A549 (cell line): ENCODE results near the gene CNTNAP2.
"Not testable (repeated sequence)": the region's sequence is repeated elsewhere in the genome, so short reads cannot be mapped to it uniquely, and the experiment has no call there.

ENCODE experiments used
- MAX ChIP-seq: IDR thresholded peaks from 2 replicates; pipeline ENCODE4 v1.6.1; 2012
- POLR2A ChIP-seq: IDR thresholded peaks from 2 replicates; pipeline ENCODE4 v1.6.1; 2012; ENCODE audit warnings: mild to moderate bottlenecking, low read length
- ZNF302 ChIP-seq: fragments of 250-450 bp; sonication (Bioruptor Pico); IDR thresholded peaks from 2 replicates; pipeline ENCODE4 v1.9.0; 2021; ENCODE audit warnings: inconsistent platforms, mild to moderate bottlenecking, moderate library complexity
- TF ChIP-seq, protein P1 (sequence below): IDR thresholded peaks from 2 replicates; pipeline ENCODE4 v1.6.1; 2012
- TF ChIP-seq, protein P2 (sequence below): fragments of >200 bp; sonication (Bioruptor Twin); formaldehyde crosslinking; IDR thresholded peaks from 3 replicates; pipeline ENCODE4 v1.5.1; 2016
- TF ChIP-seq, protein P3 (sequence below): IDR thresholded peaks from 2 replicates; pipeline ENCODE4 v1.6.1; 2012; ENCODE audit warnings: low read depth, borderline replicate concordance

DNA sequence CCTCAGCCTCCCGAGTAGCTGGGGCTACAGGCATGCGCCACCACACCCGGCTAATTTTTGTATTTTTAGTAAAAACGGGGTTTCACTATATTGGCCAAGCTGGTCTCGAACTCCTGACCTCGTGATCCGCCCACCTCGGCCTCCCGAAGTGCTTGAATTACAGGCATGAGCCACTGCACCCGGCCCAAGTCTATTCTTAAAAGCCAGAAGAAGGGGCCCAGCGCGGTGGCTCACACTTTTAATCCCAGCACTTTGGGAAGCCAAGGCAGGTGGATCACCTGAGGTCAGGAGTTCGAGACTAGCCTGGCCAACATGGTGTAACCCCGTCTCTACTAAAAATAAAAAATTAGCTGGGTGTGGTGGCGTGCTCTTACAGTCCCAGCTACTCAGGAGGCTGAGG is 2348.8 kb downstream of the CNTNAP2 start:
- TF ChIP-seq, protein P1, sequence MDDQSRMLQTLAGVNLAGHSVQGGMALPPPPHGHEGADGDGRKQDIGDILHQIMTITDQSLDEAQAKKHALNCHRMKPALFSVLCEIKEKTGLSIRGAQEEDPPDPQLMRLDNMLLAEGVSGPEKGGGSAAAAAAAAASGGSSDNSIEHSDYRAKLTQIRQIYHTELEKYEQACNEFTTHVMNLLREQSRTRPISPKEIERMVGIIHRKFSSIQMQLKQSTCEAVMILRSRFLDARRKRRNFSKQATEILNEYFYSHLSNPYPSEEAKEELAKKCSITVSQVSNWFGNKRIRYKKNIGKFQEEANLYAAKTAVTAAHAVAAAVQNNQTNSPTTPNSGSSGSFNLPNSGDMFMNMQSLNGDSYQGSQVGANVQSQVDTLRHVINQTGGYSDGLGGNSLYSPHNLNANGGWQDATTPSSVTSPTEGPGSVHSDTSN, result not testable (repeated sequence)
- TF ChIP-seq, protein P2, sequence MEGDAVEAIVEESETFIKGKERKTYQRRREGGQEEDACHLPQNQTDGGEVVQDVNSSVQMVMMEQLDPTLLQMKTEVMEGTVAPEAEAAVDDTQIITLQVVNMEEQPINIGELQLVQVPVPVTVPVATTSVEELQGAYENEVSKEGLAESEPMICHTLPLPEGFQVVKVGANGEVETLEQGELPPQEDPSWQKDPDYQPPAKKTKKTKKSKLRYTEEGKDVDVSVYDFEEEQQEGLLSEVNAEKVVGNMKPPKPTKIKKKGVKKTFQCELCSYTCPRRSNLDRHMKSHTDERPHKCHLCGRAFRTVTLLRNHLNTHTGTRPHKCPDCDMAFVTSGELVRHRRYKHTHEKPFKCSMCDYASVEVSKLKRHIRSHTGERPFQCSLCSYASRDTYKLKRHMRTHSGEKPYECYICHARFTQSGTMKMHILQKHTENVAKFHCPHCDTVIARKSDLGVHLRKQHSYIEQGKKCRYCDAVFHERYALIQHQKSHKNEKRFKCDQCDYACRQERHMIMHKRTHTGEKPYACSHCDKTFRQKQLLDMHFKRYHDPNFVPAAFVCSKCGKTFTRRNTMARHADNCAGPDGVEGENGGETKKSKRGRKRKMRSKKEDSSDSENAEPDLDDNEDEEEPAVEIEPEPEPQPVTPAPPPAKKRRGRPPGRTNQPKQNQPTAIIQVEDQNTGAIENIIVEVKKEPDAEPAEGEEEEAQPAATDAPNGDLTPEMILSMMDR, result not testable (repeated sequence)
- TF ChIP-seq, protein P3, sequence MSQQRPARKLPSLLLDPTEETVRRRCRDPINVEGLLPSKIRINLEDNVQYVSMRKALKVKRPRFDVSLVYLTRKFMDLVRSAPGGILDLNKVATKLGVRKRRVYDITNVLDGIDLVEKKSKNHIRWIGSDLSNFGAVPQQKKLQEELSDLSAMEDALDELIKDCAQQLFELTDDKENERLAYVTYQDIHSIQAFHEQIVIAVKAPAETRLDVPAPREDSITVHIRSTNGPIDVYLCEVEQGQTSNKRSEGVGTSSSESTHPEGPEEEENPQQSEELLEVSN, result not testable (repeated sequence)
- TF ChIP-seq POLR2A, ZNF302, MAX: not testable (repeated sequence)
